K562 (cell line): ENCODE measurements around the gene CAPZA1. TPM values are rescaled to one million over a fixed set of nuclear protein-coding genes. Genes with fewer than 3 reads are reported as not detected.

ENCODE experiments used
- ARNT ChIP-seq, 2 experiments: fragments of 450-650 bp; IDR thresholded peaks; 2 replicates each; pipeline ENCODE4 v1.6.1; 2016; ENCODE audit warnings: mild to moderate bottlenecking in 1 of 2
- ATF6 ChIP-seq: sonication (generic); formaldehyde crosslinking; IDR thresholded peaks from 2 replicates; pipeline ENCODE4 v1.4.0; 2020; ENCODE audit warnings: mild to moderate bottlenecking, missing genetic modification reagents
- CTCF ChIP-seq, 3 experiments: IDR thresholded peaks in 2 of 3; conservative IDR thresholded peaks in 1 of 3; 2 replicates each; pipeline ENCODE4 v1.5.1; 2011 to 2012; ENCODE audit warnings: low read length in 3 of 3, mild to moderate bottlenecking in 3 of 3, control low read depth in 2 of 3, improper control_type of control experiment in 1 of 3, inconsistent platforms in 1 of 3, low read depth in 1 of 3, mixed read lengths in 1 of 3, moderate library complexity in 1 of 3; ENCODE audit not compliant: insufficient read depth in 2 of 3
- GABPB1 ChIP-seq: sonication (generic); formaldehyde crosslinking; IDR thresholded peaks from 2 replicates; pipeline ENCODE4 v1.8.0; 2022; ENCODE audit warnings: mild to moderate bottlenecking, missing genetic modification reagents
- IRF9 ChIP-seq: fragments of 450-650 bp; IDR thresholded peaks from 2 replicates; pipeline ENCODE4 v1.6.1; 2016; ENCODE audit warnings: missing biosample characterization, missing genetic modification characterization
- JUN ChIP-seq, 2 experiments: sonication (generic) in 1 of 2; formaldehyde crosslinking in 1 of 2; IDR thresholded peaks; 2 replicates each; pipeline versions ENCODE4 v1.6.1 to v1.8.0; 2012 to 2022; ENCODE audit warnings: borderline replicate concordance in 2 of 2, mild to moderate bottlenecking in 2 of 2, improper control_type of control experiment in 1 of 2, low read depth in 1 of 2, low read length in 1 of 2, missing genetic modification reagents in 1 of 2
- KLF13 ChIP-seq: fragments of 450-650 bp; IDR thresholded peaks from 2 replicates; pipeline ENCODE4 v1.6.1; 2016; ENCODE audit warnings: missing genetic modification characterization, low read depth, mild to moderate bottlenecking, missing compliant biosample characterization, moderate library complexity, borderline replicate concordance
- LEF1 ChIP-seq: fragments of 450-650 bp; IDR thresholded peaks from 2 replicates; pipeline ENCODE4 v1.6.1; 2016; ENCODE audit warnings: mild to moderate bottlenecking
- MAZ ChIP-seq, 2 experiments: fragments of 450-650 bp in 1 of 2; sonication (generic) in 1 of 2; formaldehyde crosslinking; IDR thresholded peaks in 1 of 2; conservative IDR thresholded peaks in 1 of 2; 2 replicates each; pipeline versions ENCODE4 v1.4.0 to v1.5.0; 2020; ENCODE audit warnings: mild to moderate bottlenecking in 1 of 2, missing genetic modification reagents in 1 of 2
- MBD1 ChIP-seq: fragments of 250-450 bp; sonication (Bioruptor Pico); IDR thresholded peaks from 2 replicates; pipeline ENCODE4 v1.8.0; 2022; ENCODE audit warnings: inconsistent platforms
- MCM5 ChIP-seq: fragments of 450-650 bp; IDR thresholded peaks from 2 replicates; pipeline ENCODE4 v1.6.1; 2016; ENCODE audit warnings: low read depth
- MCM7 ChIP-seq, 2 experiments: fragments of 450-650 bp; IDR thresholded peaks; 2 replicates each; pipeline ENCODE4 v1.6.1; 2016 to 2018
- MYBL2 ChIP-seq, 2 experiments: fragments of 450-650 bp in 1 of 2; sonication (generic) in 1 of 2; formaldehyde crosslinking in 1 of 2; IDR thresholded peaks; 2 replicates each; pipeline versions ENCODE4 v1.6.1 to v1.8.1; 2017 to 2022; ENCODE audit warnings: borderline replicate concordance in 1 of 2, inconsistent platforms in 1 of 2, low read depth in 1 of 2, mild to moderate bottlenecking in 1 of 2, missing genetic modification reagents in 1 of 2, moderate library complexity in 1 of 2
- MYC ChIP-seq, 2 experiments: fragments of 250-450 bp in 1 of 2; sonication (Bioruptor Pico) in 1 of 2; IDR thresholded peaks; 2 replicates each; pipeline versions ENCODE4 v1.5.1 to v1.6.1; 2012 to 2021; ENCODE audit warnings: low read depth in 2 of 2, borderline replicate concordance in 1 of 2, improper control_type of control experiment in 1 of 2, low read length in 1 of 2, mild to moderate bottlenecking in 1 of 2, moderate library complexity in 1 of 2
- NONO ChIP-seq, 2 experiments: fragments of 200-400 bp in 1 of 2; fragments of 450-650 bp in 1 of 2; formaldehyde crosslinking in 1 of 2; IDR thresholded peaks; 2 replicates each; pipeline ENCODE4 v1.6.1; 2017; ENCODE audit warnings: low read depth in 2 of 2, mild to moderate bottlenecking in 2 of 2, moderate library complexity in 2 of 2, low read length in 1 of 2
- NR1H2 ChIP-seq: sonication (generic); formaldehyde crosslinking; IDR thresholded peaks from 2 replicates; pipeline ENCODE4 v1.4.0; 2020; ENCODE audit warnings: mild to moderate bottlenecking, missing genetic modification reagents
- NR2F6 ChIP-seq: fragments of 450-650 bp; formaldehyde crosslinking; IDR thresholded peaks from 2 replicates; pipeline ENCODE4 v1.4.0; 2020; ENCODE audit warnings: mild to moderate bottlenecking
- PPARD ChIP-seq: fragments of 250-450 bp; sonication (Bioruptor Pico); IDR thresholded peaks from 2 replicates; pipeline ENCODE4 v1.8.0; 2022; ENCODE audit warnings: inconsistent platforms, mild to moderate bottlenecking, moderate library complexity
- THRAP3 ChIP-seq: fragments of 450-650 bp; IDR thresholded peaks from 2 replicates; pipeline ENCODE4 v1.6.1; 2016; ENCODE audit warnings: mild to moderate bottlenecking, inconsistent platforms, borderline replicate concordance
- ZNF197 ChIP-seq: fragments of 200-800 bp; sonication (Bioruptor generic); IDR thresholded peaks from 2 replicates; pipeline ENCODE4 v1.6.1; 2016; ENCODE audit warnings: low read depth, missing genetic modification characterization, missing compliant biosample characterization
- polyA plus RNA-seq, 8 experiments: library from polyadenylated mRNA; depleted of rRNA in 4 of 8; stranded (reverse) in 5 of 8; unstranded in 3 of 8; fragments of >200 nt; fragmentation: Nextera tagmentation in 2 of 8; fragmentation: Illumina TruSeq in 1 of 8; extraction: Ambion mirVana in 2 of 8; extraction: Trizol in 1 of 8; gene quantifications; 2 replicates each; pipeline versions ENCODE4 v1.2.1 to v1.2.3, GENCODE V29; 2011 to 2014; ENCODE audit warnings: inconsistent platforms in 1 of 8, missing spikeins in 1 of 8
- total RNA-seq, 7 experiments: library from RNA; depleted of rRNA in 6 of 7; stranded (reverse); fragments of >200 nt in 6 of 7; fragmentation: Illumina TruSeq in 2 of 7; extraction: Trizol in 2 of 7; gene quantifications; 2 replicates each; pipeline versions ENCODE4 v1.2.1 to v1.2.3, GENCODE V29; 2011 to 2021; ENCODE audit warnings: low replicate concordance in 1 of 7

Gene CAPZA1
- total and polyA plus RNA-seq, 9 of the 15 experiments (the other 6 are each of a cell fraction or from before 2014, with no cell fraction given) = 237 to 1,020 (median 306) TPM

GRCh38 chr1:112625696-112626095 lies 6.1 kb downstream of the CAPZA1 start (continued):
- TF ChIP-seq MAZ (CRISPR knock-in tag; conservative IDR thresholded peaks at IDR 0.05 in 1 of 2, IDR thresholded peaks at IDR 0.05 in 1 of 2) (no peak), LEF1 (no peak), GABPB1 (CRISPR knock-in tag) (no peak), ZNF197 (CRISPR knock-in tag) (no peak), NONO (IDR thresholded peaks at IDR 0.05; ENCODE audit: low read depth in 2 of 2, low read length in 1 of 2) (no peak; a peak in 1 of 4 replicates), THRAP3 (no peak), IRF9 (tag) (no peak), MYBL2 (IDR thresholded peaks at IDR 0.05; ENCODE audit: low read depth) (no peak), MYBL2 (CRISPR knock-in tag; IDR thresholded peaks at IDR 0.05; ENCODE audit: borderline replicate concordance) (no peak), ARNT (IDR thresholded peaks at IDR 0.05) (no peak), CTCF (IDR thresholded peaks at IDR 0.05 in 2 of 3, conservative IDR thresholded peaks at IDR 0.05 in 1 of 3; ENCODE audit: insufficient read depth in 2 of 3, low read depth in 1 of 3, low read length in 3 of 3) (no peak), NR1H2 (no peak), PPARD (CRISPR knock-in tag) (no peak), MYC (IDR thresholded peaks at IDR 0.05; ENCODE audit: low read depth, low read length) (no peak), MYC (CRISPR knock-in tag; IDR thresholded peaks at IDR 0.05; ENCODE audit: borderline replicate concordance, low read depth) (no peak), MBD1 (CRISPR knock-in tag) (no peak), ATF6 (no peak), NR2F6 (CRISPR knock-in tag) (no peak), KLF13 (no peak), MCM5 (no peak), JUN (IDR thresholded peaks at IDR 0.05; ENCODE audit: borderline replicate concordance, low read depth, low read length) (no peak), JUN (CRISPR knock-in tag; IDR thresholded peaks at IDR 0.05; ENCODE audit: borderline replicate concordance) (no peak), MCM7 (IDR thresholded peaks at IDR 0.05) (no peak)
